HUES64 (cell line): Measurements from ENCODE around the gene PRSS27.
"Not testable (repeated sequence)": the region's sequence is repeated elsewhere in the genome, so short reads cannot be mapped to it uniquely, and the experiment has no call there.

ENCODE experiments used
- H3K27ac ChIP-seq: 2 replicates; pipeline ENCODE4 v1.7.0; 2013; ENCODE audit warnings: low read depth, low read length, inconsistent platforms
- H3K27me3 ChIP-seq: 2 replicates; pipeline ENCODE4 v1.6.1; 2013; ENCODE audit warnings: mild to moderate bottlenecking, low read length; ENCODE audit not compliant: insufficient read depth
- H3K36me3 ChIP-seq: 2 replicates; pipeline ENCODE4 v1.6.1; 2013; ENCODE audit warnings: mild to moderate bottlenecking, low read length; ENCODE audit not compliant: insufficient read depth
- H3K4me1 ChIP-seq: 2 replicates; pipeline ENCODE4 v1.6.1; 2013; ENCODE audit warnings: mild to moderate bottlenecking, low read length, moderate library complexity; ENCODE audit not compliant: insufficient read depth
- H3K4me3 ChIP-seq: 2 replicates; pipeline ENCODE4 v1.5.1; 2013; ENCODE audit warnings: mild to moderate bottlenecking, low read length, moderate library complexity
- H3K9ac ChIP-seq: 2 replicates; pipeline ENCODE4 v1.6.1; 2013; ENCODE audit warnings: mild to moderate bottlenecking, low read depth, low read length
- H3K9me3 ChIP-seq: 2 replicates; pipeline ENCODE4 v1.6.1; 2013; ENCODE audit warnings: low read depth, low read length; ENCODE audit not compliant: insufficient read depth
- WGBS: fragments of 150-250, 120-280 bp; methylation state at CpG from one replicate; pipeline ENCODE4 v1.1.7; 2013; ENCODE audit warnings: missing lambda C conversion rate; 5-methylcytosine and 5-hydroxymethylcytosine counted together

Gene PRSS27

GRCh38 chr16:2721634-2722173 lies 1.7 kb upstream of the PRSS27 start:
- 58% methylated on average over 13 of the region's 14 CpGs for WGBS
- Histone ChIP-seq H3K27ac (peak overlapping the region; percentile 79; the same call in 1 of the 2 replicates), H3K9ac (peak overlapping the region; percentile 63), H3K4me3 (peak overlapping the region; percentile 66)
- H3K27me3 ChIP-seq, H3K36me3 ChIP-seq, H3K9me3 ChIP-seq, H3K4me1 ChIP-seq: not testable (repeated sequence)

- H3K4me1 ChIP-seq = no peaks in the 10 kb centered on the region
- H3K9me3 ChIP-seq = no peaks in the 10 kb centered on the region
- WGBS = 2% methylated on average over 88 of the region's 99 CpGs
- peak overlapping the region; percentile 74 for H3K9ac ChIP-seq
- no peaks in the 10 kb centered on the region for H3K36me3 ChIP-seq
- peak overlapping the region; percentile 66 for H3K4me3 ChIP-seq
- no peaks in the 10 kb centered on the region for H3K27me3 ChIP-seq
- H3K27ac ChIP-seq = peak overlapping the region; percentile 79
Measured at GRCh38 chr16:2720719-2721633, 952 bp upstream of the PRSS27 start.

- 91% methylated on average over 16 of the region's 16 CpGs for WGBS
- Histone ChIP-seq H3K27me3 (no peaks in the 10 kb centered on the region), H3K36me3 (no peaks in the 10 kb centered on the region), H3K4me3 (peak overlapping the region; percentile 66; the same call in 1 of the 2 replicates), H3K27ac (no peak overlapping the region; the same call in 1 of the 2 replicates), H3K9me3 (no peaks in the 10 kb centered on the region), H3K4me1 (no peaks in the 10 kb centered on the region), H3K9ac (no peak overlapping the region)
Measured at GRCh38 chr16:2719328-2720063, 528 bp downstream of the PRSS27 start.

- H3K9ac ChIP-seq = no peak overlapping the region
- no peaks in the 10 kb centered on the region for H3K9me3 ChIP-seq
- H3K27me3 ChIP-seq = no peaks in the 10 kb centered on the region
- no peaks in the 10 kb centered on the region for H3K36me3 ChIP-seq
- H3K4me1 ChIP-seq = no peaks in the 10 kb centered on the region
- H3K4me3 ChIP-seq = no peak overlapping the region
- WGBS = 89% methylated on average over 21 of the region's 21 CpGs
- H3K27ac ChIP-seq = no peak overlapping the region
Measured at GRCh38 chr16:2717383-2718263, 2.4 kb downstream of the PRSS27 start.

GRCh38 chr16:2716948-2717347 lies 3.1 kb downstream of the PRSS27 start:
- Histone ChIP-seq H3K9ac (no peak overlapping the region), H3K4me3 (no peak overlapping the region), H3K36me3 (no peaks in the 10 kb centered on the region), H3K4me1 (no peaks in the 10 kb centered on the region), H3K27me3 (no peaks in the 10 kb centered on the region), H3K9me3 (no peaks in the 10 kb centered on the region), H3K27ac (no peak overlapping the region)
- WGBS = 77% methylated on average over 10 of the region's 10 CpGs

GRCh38 chr16:2715966-2716885 lies 3.8 kb downstream of the PRSS27 start:
- H3K27ac ChIP-seq = no peak overlapping the region
- H3K9ac ChIP-seq = no peak overlapping the region; the same call in 1 of the 2 replicates
- H3K4me3 ChIP-seq = peak overlapping the region; percentile 30; the same call in 1 of the 2 replicates
- no peaks in the 10 kb centered on the region for H3K36me3 ChIP-seq
- H3K9me3 ChIP-seq = no peaks in the 10 kb centered on the region
- 79% methylated on average over 17 of the region's 17 CpGs for WGBS
- H3K4me1 ChIP-seq = no peaks in the 10 kb centered on the region
- H3K27me3 ChIP-seq = no peaks in the 10 kb centered on the region

- 12% methylated on average over 33 of the region's 33 CpGs for WGBS
Measured at GRCh38 chr16:2715519-2715918, 4.5 kb downstream of the PRSS27 start.

GRCh38 chr16:2715064-2715463 lies 5.0 kb downstream of the PRSS27 start:
- WGBS = 50% methylated on average over 9 of the region's 9 CpGs
- Histone ChIP-seq H3K36me3 (no peaks in the 10 kb centered on the region), H3K4me1 (no peaks in the 10 kb centered on the region), H3K9me3 (no peaks in the 10 kb centered on the region), H3K27ac (no peak overlapping the region), H3K27me3 (no peaks in the 10 kb centered on the region), H3K4me3 (no peak overlapping the region), H3K9ac (no peak overlapping the region)

More at GRCh38 chr16:2715519-2715918, 4.5 kb downstream of the PRSS27 start:
- no peaks in the 10 kb centered on the region for H3K27me3 ChIP-seq
- no peaks in the 10 kb centered on the region for H3K4me1 ChIP-seq
- H3K9me3 ChIP-seq = no peaks in the 10 kb centered on the region
- no peak overlapping the region for H3K9ac ChIP-seq
- peak overlapping the region; percentile 30; the same call in 1 of the 2 replicates for H3K4me3 ChIP-seq
- H3K27ac ChIP-seq = no peak overlapping the region
- H3K36me3 ChIP-seq = no peaks in the 10 kb centered on the region

- no peaks in the 10 kb centered on the region for H3K27me3 ChIP-seq
- WGBS = 90% methylated on average over 28 of the region's 28 CpGs
- H3K27ac ChIP-seq = no peak overlapping the region
- no peaks in the 10 kb centered on the region for H3K36me3 ChIP-seq
- H3K9ac ChIP-seq = no peak overlapping the region
- H3K4me1 ChIP-seq = no peaks in the 10 kb centered on the region
- H3K4me3 ChIP-seq = no peak overlapping the region
- H3K9me3 ChIP-seq = no peaks in the 10 kb centered on the region
Measured at GRCh38 chr16:2713985-2714774, 5.8 kb downstream of the PRSS27 start.
